Measurements from ENCODE around the gene EFNA2.

Gene EFNA2

DNA sequence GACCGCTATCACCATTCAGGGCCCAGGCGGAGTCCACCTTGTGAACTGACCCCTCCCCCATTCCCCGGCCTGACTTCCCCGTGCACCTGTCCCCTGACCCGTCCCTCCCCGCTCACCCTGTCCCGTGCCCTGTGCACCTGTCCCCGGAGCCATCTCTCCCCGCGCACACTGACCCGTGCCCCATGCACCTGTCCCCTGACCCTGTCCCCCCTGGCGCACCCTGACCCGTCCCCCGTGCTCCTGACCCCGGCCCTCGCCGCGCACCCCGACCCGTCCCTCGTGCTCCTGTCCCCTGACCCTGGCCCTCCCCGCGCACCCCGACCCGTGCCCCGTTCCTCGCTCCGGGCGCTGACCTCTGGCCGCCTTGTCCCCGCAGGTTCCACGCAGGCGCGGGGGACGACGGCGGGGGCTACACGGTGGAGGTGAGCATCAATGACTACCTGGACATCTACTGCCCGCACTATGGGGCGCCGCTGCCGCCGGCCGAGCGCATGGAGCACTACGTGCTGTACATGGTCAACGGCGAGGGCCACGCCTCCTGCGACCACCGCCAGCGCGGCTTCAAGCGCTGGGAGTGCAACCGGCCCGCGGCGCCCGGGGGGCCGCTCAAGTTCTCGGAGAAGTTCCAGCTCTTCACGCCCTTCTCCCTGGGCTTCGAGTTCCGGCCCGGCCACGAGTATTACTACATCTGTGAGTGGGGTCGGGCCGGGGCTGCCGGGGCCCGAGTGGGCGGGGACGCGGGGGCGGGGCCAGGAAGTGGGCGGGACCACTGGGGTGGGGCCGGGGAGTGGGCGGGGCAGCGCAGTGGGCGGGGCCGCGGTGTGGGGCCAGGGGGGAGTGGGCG lies 9.7 kb downstream of the EFNA2 start:
- TF ChIP-seq, protein P1, sequence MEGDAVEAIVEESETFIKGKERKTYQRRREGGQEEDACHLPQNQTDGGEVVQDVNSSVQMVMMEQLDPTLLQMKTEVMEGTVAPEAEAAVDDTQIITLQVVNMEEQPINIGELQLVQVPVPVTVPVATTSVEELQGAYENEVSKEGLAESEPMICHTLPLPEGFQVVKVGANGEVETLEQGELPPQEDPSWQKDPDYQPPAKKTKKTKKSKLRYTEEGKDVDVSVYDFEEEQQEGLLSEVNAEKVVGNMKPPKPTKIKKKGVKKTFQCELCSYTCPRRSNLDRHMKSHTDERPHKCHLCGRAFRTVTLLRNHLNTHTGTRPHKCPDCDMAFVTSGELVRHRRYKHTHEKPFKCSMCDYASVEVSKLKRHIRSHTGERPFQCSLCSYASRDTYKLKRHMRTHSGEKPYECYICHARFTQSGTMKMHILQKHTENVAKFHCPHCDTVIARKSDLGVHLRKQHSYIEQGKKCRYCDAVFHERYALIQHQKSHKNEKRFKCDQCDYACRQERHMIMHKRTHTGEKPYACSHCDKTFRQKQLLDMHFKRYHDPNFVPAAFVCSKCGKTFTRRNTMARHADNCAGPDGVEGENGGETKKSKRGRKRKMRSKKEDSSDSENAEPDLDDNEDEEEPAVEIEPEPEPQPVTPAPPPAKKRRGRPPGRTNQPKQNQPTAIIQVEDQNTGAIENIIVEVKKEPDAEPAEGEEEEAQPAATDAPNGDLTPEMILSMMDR (IDR thresholded peaks at IDR 0.05; ENCODE audit: control extremely low read depth, extremely low read depth, low read depth, missing control alignments): no peak
- peak; percentile 69 for DNase-seq (ENCODE audit: extremely low spot score)
- ChIA-PET POLR2A (interaction anchor here (0.6 kb wide), 1 partner anchor 164 kb away, joined by 3 read pairs; no protein-coding TSS in a partner anchor), CTCF (no interaction called here)

- POLR2A ChIA-PET: interaction anchor here (0.6 kb wide), 1 partner anchor 163 kb away, joined by 3 read pairs; no protein-coding TSS in a partner anchor
- TF ChIP-seq, protein P1 (IDR thresholded peaks at IDR 0.05; ENCODE audit: control extremely low read depth, extremely low read depth, low read depth, missing control alignments): no peak
- CTCF ChIA-PET: no interaction called here
These were observed 10.4 kb downstream of the EFNA2 start for GRCh38 chr19:1296078-1296477.

DNA sequence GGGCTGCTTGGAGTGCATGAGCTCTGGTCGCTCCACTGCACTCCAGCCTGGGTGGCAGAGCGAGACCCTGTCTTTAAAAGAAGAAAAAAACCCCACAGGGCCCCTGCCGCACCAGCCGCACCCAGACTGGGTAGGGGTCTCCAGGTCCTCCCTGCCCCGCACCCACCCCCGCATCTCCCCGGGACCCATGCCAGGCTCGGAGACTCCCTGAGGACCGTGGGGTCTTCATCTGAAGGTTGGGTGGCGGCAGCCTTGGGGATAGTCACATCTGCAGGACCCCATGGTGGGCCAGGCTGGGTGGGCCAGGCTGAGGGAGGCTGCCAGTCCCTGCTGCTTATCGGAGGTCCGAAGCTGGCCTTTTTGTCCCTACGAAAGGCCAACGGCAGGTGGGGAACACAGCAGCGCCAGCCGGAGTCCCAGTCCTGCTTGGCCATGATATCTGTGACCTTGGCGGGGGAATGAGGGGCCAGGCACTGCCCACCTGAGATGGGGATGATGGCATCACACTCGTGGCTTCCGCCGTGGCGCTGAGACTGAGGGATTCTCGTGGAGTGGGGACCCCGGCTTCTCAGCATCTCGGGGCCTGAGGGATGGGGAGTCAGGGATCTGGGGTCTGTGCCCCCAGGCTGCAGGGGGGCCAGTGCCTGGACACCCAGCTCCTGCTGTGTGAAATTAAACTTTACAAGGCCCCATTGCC lies 11.1 kb downstream of the EFNA2 start:
- POLR2A ChIA-PET: no interaction called here
- no peak for DNase-seq (ENCODE audit: extremely low spot score)
- TF ChIP-seq, protein P1 (IDR thresholded peaks at IDR 0.05; ENCODE audit: control extremely low read depth, extremely low read depth, low read depth, missing control alignments): no peak
- CTCF ChIA-PET: no interaction called here

More at GRCh38 chr19:1296078-1296477, 10.4 kb downstream of the EFNA2 start:
- no peak for DNase-seq (ENCODE audit: extremely low spot score)

GRCh38 chr19:1298235-1298634 lies 12.6 kb downstream of the EFNA2 start:
- DNase-seq (ENCODE audit: extremely low spot score): no peak
- ChIA-PET CTCF (no interaction called here), POLR2A (no interaction called here)
- TF ChIP-seq, protein P1 (IDR thresholded peaks at IDR 0.05; ENCODE audit: control extremely low read depth, extremely low read depth, low read depth, missing control alignments): no peak

DNA sequence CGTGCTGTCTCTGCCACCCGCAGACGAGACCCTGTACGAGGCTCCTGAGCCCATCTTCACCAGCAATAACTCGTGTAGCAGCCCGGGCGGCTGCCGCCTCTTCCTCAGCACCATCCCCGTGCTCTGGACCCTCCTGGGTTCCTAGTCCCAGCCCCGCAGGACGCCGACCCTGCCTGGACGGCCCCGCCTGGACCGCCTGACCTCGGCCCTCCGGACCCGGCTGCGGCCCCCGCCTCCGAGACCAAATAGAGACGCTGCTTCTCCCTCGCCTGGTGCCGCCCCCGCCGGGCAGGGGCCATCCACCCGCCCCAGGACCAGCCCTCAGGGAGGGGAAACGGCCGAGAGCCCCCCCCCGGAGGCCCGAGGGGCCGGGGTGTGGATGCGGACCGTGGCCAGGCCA lies 14.1 kb downstream of the EFNA2 start:
- TF ChIP-seq, protein P1 (IDR thresholded peaks at IDR 0.05; ENCODE audit: control extremely low read depth, extremely low read depth, low read depth, missing control alignments): no peak
- no peak for DNase-seq (ENCODE audit: extremely low spot score)
- POLR2A ChIA-PET: no interaction called here
- CTCF ChIA-PET: no interaction called here

DNA sequence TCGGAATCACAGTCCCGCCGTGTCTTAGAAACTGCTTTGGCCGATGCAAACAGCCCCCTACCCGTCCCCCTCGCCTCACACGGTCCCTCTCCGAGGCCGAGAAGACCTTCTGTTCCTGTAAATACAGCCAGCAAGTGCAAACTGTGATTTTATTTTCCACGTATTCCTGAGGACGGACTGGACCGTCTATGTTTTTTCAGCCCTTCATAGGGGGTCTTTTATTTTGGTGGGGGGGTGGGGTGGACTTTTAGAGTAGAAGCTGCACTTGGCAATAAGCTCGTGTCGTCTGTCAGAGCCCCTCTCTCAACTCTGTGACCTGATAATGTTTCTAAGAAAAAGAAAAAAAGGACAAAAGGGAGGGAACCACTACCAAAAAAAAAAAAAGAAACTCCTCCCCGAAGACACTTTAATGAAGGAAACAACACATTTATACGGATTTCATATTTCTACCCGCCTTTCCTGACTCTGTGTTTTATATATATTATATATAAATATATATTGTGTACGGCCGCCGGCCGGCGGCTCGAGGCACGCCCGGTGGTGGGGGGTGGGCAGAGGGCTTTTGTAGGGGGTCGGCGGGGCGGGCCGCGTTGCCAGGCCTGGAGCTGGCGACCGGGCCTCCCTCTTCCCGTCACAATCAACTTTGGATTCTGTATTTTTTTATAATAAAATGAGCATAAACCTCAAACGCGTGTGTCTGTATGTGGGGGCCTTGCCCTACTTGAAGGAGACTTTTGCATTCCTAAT lies 15.2 kb downstream of the EFNA2 start:
- ChIA-PET POLR2A (no interaction called here), CTCF (interaction anchor here (1.5 to 1.8 kb wide), 2 partner anchors 21 to 56 kb away, joined by 3 to 7 read pairs; no protein-coding TSS in a partner anchor)
- TF ChIP-seq, protein P1 (IDR thresholded peaks at IDR 0.05; ENCODE audit: control extremely low read depth, extremely low read depth, low read depth, missing control alignments): no peak
- DNase-seq (ENCODE audit: extremely low spot score): no peak

All from GM10248 (cell line).